ENCODE results near the gene COL4A1. TPM values are rescaled to one million over a fixed set of nuclear protein-coding genes. Genes with fewer than 3 reads are reported as not detected.
"Not testable (repeated sequence)": the region's sequence is repeated elsewhere in the genome, so short reads cannot be mapped to it uniquely, and the experiment has no call there.

COL4A1 gene
- total RNA-seq, 1 experiment from 2014 or later, result 4.8 TPM

DNA sequence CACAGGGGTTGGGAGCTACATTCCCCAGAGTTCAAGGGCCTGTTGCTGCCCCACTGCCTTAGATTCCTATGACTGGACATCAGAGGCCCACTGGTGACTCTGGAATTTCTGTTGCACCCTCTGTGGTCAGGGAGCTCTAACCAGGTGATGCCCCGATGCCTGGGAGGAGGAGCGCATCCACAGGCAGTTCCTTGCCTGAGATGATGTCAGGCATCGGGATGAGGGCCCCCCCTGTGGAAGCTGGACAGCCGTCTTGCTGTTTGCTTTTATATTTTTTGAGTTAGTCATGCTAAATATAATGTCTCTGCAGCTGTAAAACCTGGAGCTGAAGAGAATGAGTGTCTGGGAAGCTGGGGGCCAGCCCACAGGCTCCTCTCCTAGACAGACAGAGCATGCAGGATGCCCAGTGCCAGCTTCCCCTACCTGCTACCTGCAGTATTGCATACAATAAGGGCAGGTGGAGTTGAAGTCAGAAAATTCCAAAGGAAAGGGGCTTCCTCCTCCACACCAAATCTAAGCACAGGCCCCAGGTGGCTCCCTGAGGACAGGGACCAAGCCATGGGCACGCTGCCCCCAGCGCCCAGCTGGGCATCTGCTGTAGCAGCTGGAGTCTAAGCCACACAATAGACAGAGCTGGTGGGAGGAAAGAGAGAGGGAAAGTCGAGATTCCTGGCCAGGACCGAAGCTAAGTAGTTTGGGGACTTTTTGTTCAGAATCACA, 16.4 kb upstream of the COL4A1 start:
- Mint-ChIP-seq H3K27me3 (ENCODE audit: insufficient read depth, unreplicated experiment) (no peaks in the 10 kb centered on the region), H3K4me1 (ENCODE audit: low read depth, unreplicated experiment) (peaks cover 25% of the 10 kb centered on the region), H3K4me3 (ENCODE audit: unreplicated experiment) (no peak overlapping the region), H3K36me3 (ENCODE audit: insufficient read depth, unreplicated experiment) (no peaks in the 10 kb centered on the region), H3K27ac (ENCODE audit: unreplicated experiment) (no peak overlapping the region), H3K9me3 (ENCODE audit: unreplicated experiment) (peaks cover 11% of the 10 kb centered on the region)
- CTCF ChIA-PET, result no interaction called here
- TF ChIP-seq, protein P1, sequence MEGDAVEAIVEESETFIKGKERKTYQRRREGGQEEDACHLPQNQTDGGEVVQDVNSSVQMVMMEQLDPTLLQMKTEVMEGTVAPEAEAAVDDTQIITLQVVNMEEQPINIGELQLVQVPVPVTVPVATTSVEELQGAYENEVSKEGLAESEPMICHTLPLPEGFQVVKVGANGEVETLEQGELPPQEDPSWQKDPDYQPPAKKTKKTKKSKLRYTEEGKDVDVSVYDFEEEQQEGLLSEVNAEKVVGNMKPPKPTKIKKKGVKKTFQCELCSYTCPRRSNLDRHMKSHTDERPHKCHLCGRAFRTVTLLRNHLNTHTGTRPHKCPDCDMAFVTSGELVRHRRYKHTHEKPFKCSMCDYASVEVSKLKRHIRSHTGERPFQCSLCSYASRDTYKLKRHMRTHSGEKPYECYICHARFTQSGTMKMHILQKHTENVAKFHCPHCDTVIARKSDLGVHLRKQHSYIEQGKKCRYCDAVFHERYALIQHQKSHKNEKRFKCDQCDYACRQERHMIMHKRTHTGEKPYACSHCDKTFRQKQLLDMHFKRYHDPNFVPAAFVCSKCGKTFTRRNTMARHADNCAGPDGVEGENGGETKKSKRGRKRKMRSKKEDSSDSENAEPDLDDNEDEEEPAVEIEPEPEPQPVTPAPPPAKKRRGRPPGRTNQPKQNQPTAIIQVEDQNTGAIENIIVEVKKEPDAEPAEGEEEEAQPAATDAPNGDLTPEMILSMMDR (IDR thresholded peaks at IDR 0.05; ENCODE audit: insufficient read depth in 1 of 2, low read depth in 1 of 2, low read length in 1 of 2, severe bottlenecking in 1 of 2, unreplicated experiment in 1 of 2), result no peak
- H3K36me3 ChIP-seq (ENCODE audit: control insufficient read depth, insufficient read depth, low read length), result no peaks in the 10 kb centered on the region
- no TSS peak for BruUV-seq (replicated peaks)
- no peaks in the 10 kb centered on the region; the same call in 1 of the 2 replicates for H3K9me3 ChIP-seq
- POLR2A ChIA-PET, result no interaction called here
- H3K4me3 ChIP-seq (ENCODE audit: low read depth, low read length), result no peak overlapping the region
- H3K4me1 ChIP-seq, result peaks cover 31% of the 10 kb centered on the region
- no peaks in the 10 kb centered on the region for H3K27me3 ChIP-seq (replicated peaks; ENCODE audit: control insufficient read depth, insufficient read depth, low read length)
- intact Hi-C loops (cut with micrococcal nuclease; ENCODE audit: unreplicated experiment), result no loop called here
- no peak for DNase-seq

GRCh38 chr13:110322828-110323171, 15.8 kb upstream of the COL4A1 start:
- H3K9me3 Mint-ChIP-seq (ENCODE audit: unreplicated experiment), result peaks cover 11% of the 10 kb centered on the region
- no TSS peak for BruUV-seq (replicated peaks)
- Histone ChIP-seq H3K4me1 (peaks cover 31% of the 10 kb centered on the region), H3K4me3 (ENCODE audit: low read depth, low read length) (no peak overlapping the region), H3K36me3 (ENCODE audit: control insufficient read depth, insufficient read depth, low read length) (no peaks in the 10 kb centered on the region), H3K27me3 (replicated peaks; ENCODE audit: control insufficient read depth, insufficient read depth, low read length) (no peaks in the 10 kb centered on the region), H3K9me3 (no peaks in the 10 kb centered on the region; the same call in 1 of the 2 replicates)
- no peaks in the 10 kb centered on the region for H3K36me3 Mint-ChIP-seq (ENCODE audit: insufficient read depth, unreplicated experiment)
- H3K27ac Mint-ChIP-seq (ENCODE audit: unreplicated experiment), result no peak overlapping the region
- ChIA-PET POLR2A (no interaction called here), CTCF (no interaction called here)
- no peak for DNase-seq
- no peak overlapping the region for H3K4me3 Mint-ChIP-seq (ENCODE audit: unreplicated experiment)
- peaks cover 25% of the 10 kb centered on the region for H3K4me1 Mint-ChIP-seq (ENCODE audit: low read depth, unreplicated experiment)
- TF ChIP-seq, protein P1 (IDR thresholded peaks at IDR 0.05; ENCODE audit: insufficient read depth in 1 of 2, low read depth in 1 of 2, low read length in 1 of 2, severe bottlenecking in 1 of 2, unreplicated experiment in 1 of 2), result no peak
- H3K27me3 Mint-ChIP-seq (ENCODE audit: insufficient read depth, unreplicated experiment), result no peaks in the 10 kb centered on the region
- intact Hi-C loops (cut with micrococcal nuclease; ENCODE audit: unreplicated experiment), result no loop called here

DNA sequence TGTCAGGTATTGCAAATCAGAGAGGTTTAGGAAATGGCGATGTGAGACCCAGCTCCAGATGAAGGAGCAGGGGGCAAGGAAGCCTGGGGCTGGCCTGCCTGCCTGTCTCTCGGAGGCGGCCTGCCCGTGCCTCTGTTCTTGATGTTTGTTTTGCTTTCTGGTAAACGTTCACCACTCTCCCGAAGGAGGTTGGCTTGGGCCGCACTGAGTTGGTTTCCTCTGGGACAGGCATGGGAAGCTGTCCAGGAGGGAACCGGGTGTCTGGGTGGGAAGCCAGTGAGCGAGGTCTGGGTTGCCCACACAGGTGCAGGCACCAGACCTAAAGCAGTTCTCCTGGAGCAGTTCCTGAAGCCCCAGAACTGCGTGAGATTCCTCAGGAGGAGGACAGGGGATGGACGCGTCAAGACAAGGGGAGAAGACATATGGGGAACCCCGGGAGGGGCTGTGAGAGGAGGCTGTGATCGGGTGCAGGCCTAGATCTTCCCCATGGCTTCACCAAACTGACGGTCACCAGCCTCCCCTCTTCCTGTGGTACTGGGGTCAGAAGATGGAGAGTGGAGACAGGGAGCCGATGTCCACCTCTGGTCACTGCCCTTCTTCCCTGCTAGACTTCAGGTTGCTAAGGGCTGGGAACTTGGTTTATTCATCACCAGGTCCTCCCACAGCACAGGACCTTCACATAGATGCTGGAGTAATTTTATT, 15.3 kb upstream of the COL4A1 start:
- intact Hi-C loops (cut with micrococcal nuclease; ENCODE audit: unreplicated experiment), result no loop called here
- H3K36me3 ChIP-seq (ENCODE audit: control insufficient read depth, insufficient read depth, low read length), result no peaks in the 10 kb centered on the region
- H3K9me3 ChIP-seq, result no peaks in the 10 kb centered on the region; the same call in 1 of the 2 replicates
- TF ChIP-seq, protein P1 (IDR thresholded peaks at IDR 0.05; ENCODE audit: insufficient read depth in 1 of 2, low read depth in 1 of 2, low read length in 1 of 2, severe bottlenecking in 1 of 2, unreplicated experiment in 1 of 2), result no peak
- no TSS peak for BruUV-seq (replicated peaks)
- H3K4me1 Mint-ChIP-seq (ENCODE audit: low read depth, unreplicated experiment), result peaks cover 27% of the 10 kb centered on the region
- DNase-seq, result no peak
- POLR2A ChIA-PET, result no interaction called here
- H3K4me1 ChIP-seq, result peaks cover 31% of the 10 kb centered on the region
- CTCF ChIA-PET, result no interaction called here
- no peaks in the 10 kb centered on the region for H3K36me3 Mint-ChIP-seq (ENCODE audit: insufficient read depth, unreplicated experiment)
- H3K27me3 Mint-ChIP-seq (ENCODE audit: insufficient read depth, unreplicated experiment), result no peaks in the 10 kb centered on the region
- H3K4me3 ChIP-seq (ENCODE audit: low read depth, low read length), result no peak overlapping the region
- H3K27ac Mint-ChIP-seq (ENCODE audit: unreplicated experiment), result no peak overlapping the region
- H3K4me3 Mint-ChIP-seq (ENCODE audit: unreplicated experiment), result no peak overlapping the region
- peaks cover 11% of the 10 kb centered on the region for H3K9me3 Mint-ChIP-seq (ENCODE audit: unreplicated experiment)
- H3K27me3 ChIP-seq (replicated peaks; ENCODE audit: control insufficient read depth, insufficient read depth, low read length), result no peaks in the 10 kb centered on the region

DNA sequence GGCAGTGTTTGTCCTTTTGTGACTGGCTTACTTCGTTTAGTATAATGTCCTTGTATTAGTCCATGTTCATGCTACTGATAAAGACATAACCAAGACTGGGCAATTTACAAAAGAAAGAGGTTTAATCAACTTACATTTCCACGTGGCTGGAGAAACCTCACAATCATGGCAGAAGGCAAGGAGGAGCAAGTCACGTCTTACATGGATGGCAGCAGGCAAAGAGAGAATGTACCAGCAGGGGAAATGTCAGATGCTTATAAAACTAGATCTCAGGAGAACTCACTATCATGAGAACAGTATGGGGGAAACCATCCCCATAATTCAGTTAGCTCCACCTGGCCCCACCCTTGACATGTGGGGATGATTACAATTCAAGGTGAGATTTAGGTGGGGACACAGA, 14.6 kb upstream of the COL4A1 start:
- Mint-ChIP-seq H3K9me3 (ENCODE audit: unreplicated experiment) (peaks cover 11% of the 10 kb centered on the region), H3K4me1 (ENCODE audit: low read depth, unreplicated experiment) (peaks cover 25% of the 10 kb centered on the region)
- H3K9me3 ChIP-seq; H3K27me3 Mint-ChIP-seq (ENCODE audit: insufficient read depth, unreplicated experiment); H3K36me3 Mint-ChIP-seq (ENCODE audit: insufficient read depth, unreplicated experiment); H3K4me3 ChIP-seq (ENCODE audit: low read depth, low read length); H3K27me3 ChIP-seq (replicated peaks; ENCODE audit: control insufficient read depth, insufficient read depth, low read length); BruUV-seq (replicated peaks); DNase-seq; H3K27ac Mint-ChIP-seq (ENCODE audit: unreplicated experiment); H3K36me3 ChIP-seq (ENCODE audit: control insufficient read depth, insufficient read depth, low read length); CTCF ChIA-PET; intact Hi-C loops (cut with micrococcal nuclease; ENCODE audit: unreplicated experiment); POLR2A ChIA-PET; H3K4me3 Mint-ChIP-seq (ENCODE audit: unreplicated experiment): not testable (repeated sequence)
- H3K4me1 ChIP-seq, result peaks cover 24% of the 10 kb centered on the region
